GM18508 (cell line): ENCODE measurements around the gene TMEM19.
A peak's percentile ranks its signal among the peaks of the same experiment; 100 is the strongest.
"Not testable (repeated sequence)": the region's sequence is repeated elsewhere in the genome, so short reads cannot be mapped to it uniquely, and the experiment has no call there.

Source experiments
- ATAC-seq: cut with Tn5 transposase; IDR thresholded peaks from one replicate; pipeline ENCODE4 v1.9.1; 2021; ENCODE audit warnings: moderate number of reproducible peaks; ENCODE audit not compliant: insufficient read depth, unreplicated experiment

The TMEM19 gene

GRCh38 chr12:71664411-71665089 lies 21.3 kb upstream of the TMEM19 start:
- ATAC-seq, result peak; percentile 7

- ATAC-seq, result no peak
Measured at GRCh38 chr12:71665090-71665463, 20.8 kb upstream of the TMEM19 start.

GRCh38 chr12:71666259-71666658 lies 19.6 kb upstream of the TMEM19 start:
- no peak for ATAC-seq

- ATAC-seq, result no peak
Measured at GRCh38 chr12:71671311-71671710, 14.6 kb upstream of the TMEM19 start.

GRCh38 chr12:71671816-71672215 lies 14.1 kb upstream of the TMEM19 start:
- ATAC-seq, result no peak

- no peak for ATAC-seq
Measured at GRCh38 chr12:71682466-71682865, 3.4 kb upstream of the TMEM19 start.

GRCh38 chr12:71683633-71684032 lies 2.2 kb upstream of the TMEM19 start:
- no peak for ATAC-seq

GRCh38 chr12:71684081-71684480 lies 1.8 kb upstream of the TMEM19 start:
- ATAC-seq, result no peak

GRCh38 chr12:71685312-71685906 lies 473 bp upstream of the TMEM19 start:
- no peak for ATAC-seq

- no peak for ATAC-seq
Measured at GRCh38 chr12:71686658-71687025, 760 bp downstream of the TMEM19 start.

- ATAC-seq, result not testable (repeated sequence)
Measured at GRCh38 chr12:71687172-71687571, 1.3 kb downstream of the TMEM19 start.

- no peak for ATAC-seq
Measured at GRCh38 chr12:71688961-71689570, 3.2 kb downstream of the TMEM19 start.

GRCh38 chr12:71691504-71692129 lies 5.7 kb downstream of the TMEM19 start:
- ATAC-seq, result no peak

- ATAC-seq, result no peak
Measured at GRCh38 chr12:71693126-71693525, 7.2 kb downstream of the TMEM19 start.

- ATAC-seq, result peak; percentile 2
Measured at GRCh38 chr12:71693651-71694050, 7.8 kb downstream of the TMEM19 start.

- ATAC-seq, result peak; percentile 91
Measured at GRCh38 chr12:71694099-71694820, 8.4 kb downstream of the TMEM19 start.

- ATAC-seq, result no peak
Measured at GRCh38 chr12:71695782-71696181, 9.9 kb downstream of the TMEM19 start.

- not testable (repeated sequence) for ATAC-seq
Measured at GRCh38 chr12:71702181-71702580, 16.3 kb downstream of the TMEM19 start.

- ATAC-seq, result no peak
Measured at GRCh38 chr12:71702590-71702989, 16.7 kb downstream of the TMEM19 start.

- no peak for ATAC-seq
Measured at GRCh38 chr12:71703206-71703605, 17.3 kb downstream of the TMEM19 start.

GRCh38 chr12:71704920-71705319 lies 19.0 kb downstream of the TMEM19 start:
- no peak for ATAC-seq
